Omental fat pad (tissue), 4 donors: ENCODE measurements around the gene UNC119. TPM values are rescaled to one million over a fixed set of nuclear protein-coding genes. Genes with fewer than 3 reads are reported as not detected.
A peak's percentile ranks its signal among the peaks of the same experiment; 100 is the strongest.
"Not testable (repeated sequence)": the region's sequence is repeated elsewhere in the genome, so short reads cannot be mapped to it uniquely, and the experiment has no call there.

Source experiments
- ATAC-seq: fragments of 150-250 bp; one replicate; pipeline ENCODE4 v1.9.1; 2016; ENCODE audit warnings: mild to moderate bottlenecking, moderate library complexity; ENCODE audit not compliant: low FRiP score
- DNase-seq: peaks from one replicate; pipeline ENCODE4 v3.0.0-alpha.2; 2019; ENCODE audit warnings: low spot score
- CTCF ChIP-seq, 3 donors: fragments of 450-650 bp; IDR thresholded peaks; one replicate each; pipeline ENCODE4 v1.5.1; 2016 to 2017; ENCODE audit warnings: antibody characterized with exemption in 3 of 3, mild to moderate bottlenecking in 3 of 3, moderate library complexity in 2 of 3
- total RNA-seq, 4 donors: library from RNA; depleted of rRNA; stranded (reverse); fragments of >200 nt; gene quantifications; one replicate each; pipeline ENCODE4 v1.1.0, GENCODE V29; 2016

The UNC119 gene
- total RNA-seq, 4 donors from 2014 or later = 16.8 to 32.6 (median 24.6) TPM

DNA sequence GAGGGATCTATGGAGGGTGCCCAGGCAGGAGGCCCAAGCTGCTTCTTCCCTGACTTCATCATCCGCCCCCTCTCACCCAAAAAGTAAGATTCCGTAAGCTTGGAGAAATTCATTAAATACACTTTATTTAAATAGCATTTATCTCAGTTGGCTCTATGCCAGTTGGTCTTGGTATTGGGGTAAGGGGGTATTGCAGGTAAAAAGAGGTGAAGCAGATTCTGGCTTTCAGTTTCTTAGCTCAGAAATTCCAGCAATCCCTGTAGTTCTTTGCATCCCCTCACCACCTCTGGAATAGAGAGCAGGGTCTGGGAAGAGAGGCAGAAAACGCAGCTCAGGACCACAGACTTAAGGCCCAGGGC lies 25.0 kb upstream of the UNC119 start:
- TF ChIP-seq CTCF (IDR thresholded peaks at IDR 0.05) = no peak
- no peak for ATAC-seq
- no peak for DNase-seq

DNA sequence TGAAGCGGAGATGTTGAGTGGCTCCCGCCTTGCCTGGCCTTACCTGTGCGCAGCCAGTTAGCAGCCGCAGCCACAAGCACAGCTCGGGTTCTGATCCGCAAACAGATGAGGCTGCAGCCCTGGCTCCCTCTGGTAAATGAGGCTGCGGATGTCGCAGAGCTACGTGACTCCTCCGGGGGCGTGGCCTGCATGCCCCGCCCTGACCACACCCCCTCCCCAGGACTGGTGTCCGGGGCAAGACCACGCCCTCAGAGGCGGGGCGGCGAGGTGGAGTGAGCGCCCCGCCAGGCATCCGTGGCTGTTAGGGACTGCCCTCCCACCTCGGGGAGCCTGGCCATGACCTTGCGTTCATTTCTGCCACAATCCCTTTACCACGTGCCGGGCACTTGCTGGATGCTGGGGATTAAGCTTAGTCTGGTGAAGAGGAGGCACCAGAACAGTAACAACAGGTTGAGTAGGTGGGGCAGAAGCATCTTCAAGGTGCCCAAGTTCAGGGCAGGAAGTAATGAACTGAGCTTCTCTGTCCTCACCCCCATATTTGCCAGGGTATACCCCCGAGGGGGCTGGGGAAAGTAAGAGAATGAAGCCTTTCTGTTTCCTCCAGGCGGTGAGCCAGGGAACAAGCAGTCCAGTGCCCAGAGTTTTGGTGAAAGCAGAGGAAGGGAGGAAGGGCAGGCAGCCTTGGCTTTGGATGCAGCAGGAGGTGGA lies 24.5 kb upstream of the UNC119 start, which contains the start of gene ALDOC:
TSS of gene ALDOC (minus strand) at position 138 of the 708 bp plus-strand sequence. CDS start 1,363 bp downstream, outside the sequence.
- no peak for TF ChIP-seq CTCF (IDR thresholded peaks at IDR 0.05)
- DNase-seq = peak; percentile 91
- ATAC-seq = peak; percentile 83

- DNase-seq = not testable (repeated sequence)
These were observed 23.6 kb upstream of the UNC119 start for GRCh38 chr17:28576016-28576415.

GRCh38 chr17:28575126-28575795 lies 22.8 kb upstream of the UNC119 start:
- no peak for ATAC-seq
- TF ChIP-seq CTCF (IDR thresholded peaks at IDR 0.05) = no peak
- DNase-seq = no peak

More at GRCh38 chr17:28576016-28576415, 23.6 kb upstream of the UNC119 start:
- ATAC-seq = not testable (repeated sequence)

DNA sequence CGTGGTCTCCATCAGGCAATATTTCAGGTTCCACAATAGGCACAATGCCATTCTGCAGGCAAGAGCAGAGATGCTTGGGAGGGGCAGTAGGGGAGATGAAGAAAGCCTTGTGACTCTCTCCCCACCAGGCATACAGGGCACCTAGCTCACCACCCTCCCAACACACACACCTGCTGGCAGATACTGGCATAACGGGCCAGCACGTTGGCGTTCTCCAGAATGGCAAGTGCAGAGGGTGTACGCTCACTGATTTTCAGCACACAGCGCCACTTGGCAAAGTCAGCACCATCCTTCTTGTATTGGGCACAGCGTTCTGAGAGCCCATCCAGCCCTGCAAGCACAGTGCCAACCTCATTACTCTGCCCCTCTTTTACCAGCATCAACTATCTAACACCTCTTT lies 22.1 kb upstream of the UNC119 start:
- no peak for TF ChIP-seq CTCF (IDR thresholded peaks at IDR 0.05)
- DNase-seq (no peak), ATAC-seq (no peak)

GRCh38 chr17:28573966-28574480 lies 21.6 kb upstream of the UNC119 start:
- ATAC-seq (no peak), DNase-seq (no peak)
- no peak for TF ChIP-seq CTCF (IDR thresholded peaks at IDR 0.05)

DNA sequence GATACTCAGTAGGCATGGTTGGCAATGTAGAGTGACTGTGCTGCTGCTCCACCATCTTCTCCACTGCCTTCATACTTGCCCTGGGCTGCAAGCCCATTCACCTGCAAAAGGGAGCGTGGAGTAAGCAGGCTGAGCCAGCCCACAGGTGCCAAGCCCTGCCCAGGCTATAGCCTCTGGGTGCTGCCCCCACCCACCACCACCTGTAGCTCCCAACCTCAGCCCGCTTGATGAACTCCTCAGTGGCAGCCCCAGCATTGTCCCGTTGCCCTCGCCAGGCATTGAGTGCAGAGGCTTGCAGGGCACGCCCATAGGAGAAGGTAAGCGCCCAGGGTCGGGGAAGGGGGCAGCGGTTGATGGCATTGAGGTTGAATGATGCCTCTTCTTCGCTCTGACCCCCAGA lies 21.1 kb upstream of the UNC119 start:
- ATAC-seq = no peak
- no peak for TF ChIP-seq CTCF (IDR thresholded peaks at IDR 0.05)
- DNase-seq = no peak
